Measurements from ENCODE around the gene TTYH3. TPM values are rescaled to one million over a fixed set of nuclear protein-coding genes. Genes with fewer than 3 reads are reported as not detected.
A peak's percentile ranks its signal among the peaks of the same experiment; 100 is the strongest.

Gene TTYH3
- total and polyA plus RNA-seq, 2 of the 13 experiments (the other 11 are each of a cell fraction or from before 2014, with no cell fraction given), result 26.3 to 50.0 TPM

DNA sequence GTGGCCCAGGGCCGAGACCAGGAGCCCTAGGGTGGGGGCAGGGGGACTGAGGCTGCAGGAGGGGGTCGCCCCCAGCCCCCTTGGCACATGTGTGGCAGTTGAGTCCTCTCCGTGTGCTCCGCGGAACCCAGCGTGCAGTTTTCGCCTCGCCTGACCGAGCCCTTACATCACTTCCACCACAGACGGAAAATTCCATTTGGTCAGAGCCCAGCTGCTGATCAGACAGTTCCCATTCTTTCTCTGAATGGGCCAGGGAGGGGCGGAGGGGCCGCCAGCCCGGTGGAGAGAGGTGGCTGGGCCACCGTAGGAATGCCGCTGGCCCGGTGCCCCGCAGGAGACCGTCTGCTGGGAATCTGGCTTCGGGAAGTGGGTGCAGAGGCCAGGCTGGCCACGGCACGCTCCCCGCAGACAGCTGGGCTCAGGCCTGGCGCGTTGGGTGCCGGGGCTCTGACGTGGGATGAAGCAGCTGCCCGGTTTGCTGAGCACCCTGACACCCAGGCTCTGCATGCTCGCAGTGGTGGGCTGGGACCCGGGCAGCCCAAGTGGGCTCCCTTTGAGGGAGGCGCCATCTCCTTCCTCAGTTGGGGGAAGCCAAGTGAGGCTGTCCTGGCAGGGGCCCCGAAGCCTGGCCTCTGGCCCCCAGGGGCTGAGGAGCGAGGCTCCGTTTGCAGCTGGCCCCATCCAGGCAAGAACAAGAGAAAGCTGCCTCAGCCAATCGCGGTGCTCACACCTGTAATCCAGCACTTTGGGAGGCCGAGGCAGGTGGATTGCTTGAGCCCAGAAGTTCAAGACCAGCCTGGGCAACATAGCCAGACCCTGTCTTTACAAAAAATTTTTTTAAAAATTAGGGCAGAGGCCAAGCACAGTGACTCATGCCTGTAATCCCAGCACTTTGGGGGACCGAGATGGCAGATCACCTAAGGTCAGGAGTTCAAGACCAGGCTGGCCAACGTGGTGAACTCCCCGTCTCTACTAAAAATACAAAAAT, 9.9 kb downstream of the TTYH3 start (continued):
- TF ChIP-seq, protein P1, sequence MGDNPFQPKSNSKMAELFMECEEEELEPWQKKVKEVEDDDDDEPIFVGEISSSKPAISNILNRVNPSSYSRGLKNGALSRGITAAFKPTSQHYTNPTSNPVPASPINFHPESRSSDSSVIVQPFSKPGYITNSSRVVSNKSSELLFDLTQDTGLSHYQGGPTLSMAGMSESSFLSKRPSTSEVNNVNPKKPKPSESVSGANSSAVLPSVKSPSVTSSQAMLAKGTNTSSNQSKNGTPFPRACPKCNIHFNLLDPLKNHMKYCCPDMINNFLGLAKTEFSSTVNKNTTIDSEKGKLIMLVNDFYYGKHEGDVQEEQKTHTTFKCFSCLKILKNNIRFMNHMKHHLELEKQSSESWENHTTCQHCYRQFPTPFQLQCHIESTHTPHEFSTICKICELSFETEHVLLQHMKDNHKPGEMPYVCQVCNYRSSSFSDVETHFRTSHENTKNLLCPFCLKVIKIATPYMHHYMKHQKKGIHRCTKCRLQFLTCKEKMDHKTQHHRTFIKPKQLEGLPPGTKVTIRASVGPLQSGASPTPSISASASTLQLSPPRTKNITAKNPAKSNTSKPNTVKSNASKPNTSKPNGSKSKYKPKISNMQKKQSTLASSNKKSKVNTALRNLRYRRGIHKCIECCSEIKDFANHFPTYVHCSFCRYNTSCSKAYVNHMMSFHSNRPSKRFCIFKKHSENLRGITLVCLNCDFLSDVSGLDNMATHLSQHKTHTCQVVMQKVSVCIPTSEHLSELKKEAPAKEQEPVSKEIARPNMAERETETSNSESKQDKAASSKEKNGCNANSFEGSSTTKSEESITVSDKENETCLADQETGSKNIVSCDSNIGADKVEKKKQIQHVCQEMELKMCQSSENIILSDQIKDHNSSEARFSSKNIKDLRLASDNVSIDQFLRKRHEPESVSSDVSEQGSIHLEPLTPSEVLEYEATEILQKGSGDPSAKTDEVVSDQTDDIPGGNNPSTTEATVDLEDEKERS (CRISPR knock-in tag; IDR thresholded peaks at IDR 0.05), result no peak
- no peak for TF ChIP-seq ZNF44 (CRISPR knock-in tag; IDR thresholded peaks at IDR 0.05)
- TF ChIP-seq PPARG (CRISPR knock-in tag; conservative IDR thresholded peaks at IDR 0.05), result 0 out of 2 replicates have a peak, but pooled peaks have one; percentile 11
- TF ChIP-seq PCBP2 (optimal IDR thresholded peaks at IDR 0.05; ENCODE audit: low read depth, low read length, poor library complexity, severe bottlenecking), result no peak
- no peak for TF ChIP-seq SPEN (CRISPR knock-in tag; IDR thresholded peaks at IDR 0.05; ENCODE audit: low read depth)
- TF ChIP-seq ARID2 (CRISPR knock-in tag; IDR thresholded peaks at IDR 0.05; ENCODE audit: borderline replicate concordance), result no peak
- no peak for TF ChIP-seq RFX3 (CRISPR knock-in tag; IDR thresholded peaks at IDR 0.05)
- TF ChIP-seq, protein P2, sequence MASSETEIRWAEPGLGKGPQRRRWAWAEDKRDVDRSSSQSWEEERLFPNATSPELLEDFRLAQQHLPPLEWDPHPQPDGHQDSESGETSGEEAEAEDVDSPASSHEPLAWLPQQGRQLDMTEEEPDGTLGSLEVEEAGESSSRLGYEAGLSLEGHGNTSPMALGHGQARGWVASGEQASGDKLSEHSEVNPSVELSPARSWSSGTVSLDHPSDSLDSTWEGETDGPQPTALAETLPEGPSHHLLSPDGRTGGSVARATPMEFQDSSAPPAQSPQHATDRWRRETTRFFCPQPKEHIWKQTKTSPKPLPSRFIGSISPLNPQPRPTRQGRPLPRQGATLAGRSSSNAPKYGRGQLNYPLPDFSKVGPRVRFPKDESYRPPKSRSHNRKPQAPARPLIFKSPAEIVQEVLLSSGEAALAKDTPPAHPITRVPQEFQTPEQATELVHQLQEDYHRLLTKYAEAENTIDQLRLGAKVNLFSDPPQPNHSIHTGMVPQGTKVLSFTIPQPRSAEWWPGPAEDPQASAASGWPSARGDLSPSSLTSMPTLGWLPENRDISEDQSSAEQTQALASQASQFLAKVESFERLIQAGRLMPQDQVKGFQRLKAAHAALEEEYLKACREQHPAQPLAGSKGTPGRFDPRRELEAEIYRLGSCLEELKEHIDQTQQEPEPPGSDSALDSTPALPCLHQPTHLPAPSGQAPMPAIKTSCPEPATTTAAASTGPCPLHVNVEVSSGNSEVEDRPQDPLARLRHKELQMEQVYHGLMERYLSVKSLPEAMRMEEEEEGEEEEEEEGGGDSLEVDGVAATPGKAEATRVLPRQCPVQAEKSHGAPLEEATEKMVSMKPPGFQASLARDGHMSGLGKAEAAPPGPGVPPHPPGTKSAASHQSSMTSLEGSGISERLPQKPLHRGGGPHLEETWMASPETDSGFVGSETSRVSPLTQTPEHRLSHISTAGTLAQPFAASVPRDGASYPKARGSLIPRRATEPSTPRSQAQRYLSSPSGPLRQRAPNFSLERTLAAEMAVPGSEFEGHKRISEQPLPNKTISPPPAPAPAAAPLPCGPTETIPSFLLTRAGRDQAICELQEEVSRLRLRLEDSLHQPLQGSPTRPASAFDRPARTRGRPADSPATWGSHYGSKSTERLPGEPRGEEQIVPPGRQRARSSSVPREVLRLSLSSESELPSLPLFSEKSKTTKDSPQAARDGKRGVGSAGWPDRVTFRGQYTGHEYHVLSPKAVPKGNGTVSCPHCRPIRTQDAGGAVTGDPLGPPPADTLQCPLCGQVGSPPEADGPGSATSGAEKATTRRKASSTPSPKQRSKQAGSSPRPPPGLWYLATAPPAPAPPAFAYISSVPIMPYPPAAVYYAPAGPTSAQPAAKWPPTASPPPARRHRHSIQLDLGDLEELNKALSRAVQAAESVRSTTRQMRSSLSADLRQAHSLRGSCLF (CRISPR knock-in tag; IDR thresholded peaks at IDR 0.05; ENCODE audit: borderline replicate concordance), result no peak
- TF ChIP-seq ZNF331 (CRISPR knock-in tag; IDR thresholded peaks at IDR 0.05), result peak; percentile 69; the same call in 1 of the 2 replicates
- no peak for TF ChIP-seq ZNF652 (CRISPR knock-in tag; IDR thresholded peaks at IDR 0.05; ENCODE audit: borderline replicate concordance, low read depth)
- TF ChIP-seq, protein P3, sequence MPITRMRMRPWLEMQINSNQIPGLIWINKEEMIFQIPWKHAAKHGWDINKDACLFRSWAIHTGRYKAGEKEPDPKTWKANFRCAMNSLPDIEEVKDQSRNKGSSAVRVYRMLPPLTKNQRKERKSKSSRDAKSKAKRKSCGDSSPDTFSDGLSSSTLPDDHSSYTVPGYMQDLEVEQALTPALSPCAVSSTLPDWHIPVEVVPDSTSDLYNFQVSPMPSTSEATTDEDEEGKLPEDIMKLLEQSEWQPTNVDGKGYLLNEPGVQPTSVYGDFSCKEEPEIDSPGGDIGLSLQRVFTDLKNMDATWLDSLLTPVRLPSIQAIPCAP (CRISPR knock-in tag; IDR thresholded peaks at IDR 0.05; ENCODE audit: low read depth), result no peak

Measured in HepG2 (cell line).